DND-41 (cell line): Measurements from ENCODE around the gene AKT3.

ENCODE experiments used
- ATAC-seq: fragments of 200-7000 bp; cut with Tn5 transposase; 3 replicates; pipeline ENCODE4 v1.9.1; 2021; ENCODE audit warnings: low read depth; ENCODE audit not compliant: insufficient read depth
- DNase-seq: peaks from one replicate; pipeline ENCODE4 v3.0.0-alpha.2; 2020
- H2AFZ ChIP-seq: 2 replicates; pipeline ENCODE4 v1.6.0; 2012; ENCODE audit warnings: low read depth, low read length
- H3K27ac ChIP-seq: 2 replicates; pipeline ENCODE4 v1.5.1; 2012; ENCODE audit warnings: low read length, inconsistent platforms
- H3K27me3 ChIP-seq: fragments of 200-600 bp; sonication (generic); 2 replicates; pipeline ENCODE4 v1.6.0; 2012; ENCODE audit warnings: low read length, mild to moderate bottlenecking, inconsistent platforms; ENCODE audit not compliant: insufficient read depth, poor library complexity
- H3K36me3 ChIP-seq: 2 replicates; pipeline ENCODE4 v1.5.1; 2012; ENCODE audit warnings: low read length, inconsistent platforms; ENCODE audit not compliant: insufficient read depth
- H3K4me1 ChIP-seq: 2 replicates; pipeline ENCODE4 v1.5.1; 2012; ENCODE audit warnings: mild to moderate bottlenecking, low read length; ENCODE audit not compliant: insufficient read depth
- H3K4me2 ChIP-seq: 2 replicates; pipeline ENCODE4 v1.6.0; 2012; ENCODE audit warnings: mild to moderate bottlenecking, moderate library complexity, low read length, inconsistent platforms; ENCODE audit not compliant: insufficient read depth
- H3K4me3 ChIP-seq, 2 experiments: fragments of 200-600 bp in 1 of 2; shearing (Covaris generic) in 1 of 2; 2 replicates each; pipeline ENCODE4 v1.5.1; 2012 to 2016; ENCODE audit warnings: inconsistent platforms in 2 of 2, low read length in 2 of 2, mild to moderate bottlenecking in 2 of 2, low read depth in 1 of 2, moderate library complexity in 1 of 2
- H3K79me2 ChIP-seq: 2 replicates; pipeline ENCODE4 v1.6.0; 2012; ENCODE audit warnings: low read length, inconsistent platforms; ENCODE audit not compliant: insufficient read depth
- H3K9ac ChIP-seq: 2 replicates; pipeline ENCODE4 v1.6.0; 2012; ENCODE audit warnings: low read depth, mild to moderate bottlenecking, inconsistent platforms, low read length, moderate library complexity
- H3K9me3 ChIP-seq: 2 replicates; pipeline ENCODE4 v1.5.1; 2012; ENCODE audit warnings: low read length, moderate library complexity, mild to moderate bottlenecking, inconsistent platforms; ENCODE audit not compliant: insufficient read depth, severe bottlenecking
- H4K20me1 ChIP-seq: 2 replicates; pipeline ENCODE4 v1.6.0; 2012; ENCODE audit warnings: low read length; ENCODE audit not compliant: insufficient read depth
- EZH2 ChIP-seq: IDR thresholded peaks from 3 replicates; pipeline ENCODE4 v1.6.1; 2012; ENCODE audit warnings: borderline replicate concordance, low read depth, mild to moderate bottlenecking, moderate library complexity, low read length, inconsistent platforms; ENCODE audit not compliant: severe bottlenecking
- TF ChIP-seq, protein P1 (sequence below): IDR thresholded peaks from 2 replicates; pipeline ENCODE4 v1.5.1; 2012; ENCODE audit warnings: borderline replicate concordance, low read length, moderate library complexity, mild to moderate bottlenecking; ENCODE audit not compliant: poor library complexity, severe bottlenecking; ENCODE audit errors: extremely low read depth

Gene AKT3

DNA sequence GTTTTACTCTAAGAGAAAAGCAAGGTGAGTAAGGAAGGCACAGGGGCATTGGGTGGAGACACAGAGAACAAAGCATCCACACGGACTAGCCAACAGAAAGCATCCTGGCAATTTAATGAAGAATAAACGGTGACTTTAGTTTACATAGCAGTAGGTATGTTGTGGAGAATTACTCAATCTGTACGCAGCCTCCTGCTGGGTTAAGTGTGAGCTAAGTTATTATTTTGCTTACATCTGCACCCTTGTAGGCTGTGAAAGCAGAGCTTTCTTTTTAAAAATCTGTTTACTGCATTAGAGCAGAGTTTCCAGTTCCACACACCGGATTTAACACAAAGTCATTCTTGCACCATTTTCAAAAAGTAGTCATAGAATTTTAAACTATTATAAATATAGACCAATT is 144.5 kb downstream of the AKT3 start:
- Histone ChIP-seq H4K20me1 (no peaks in the 10 kb centered on the region), H2AFZ (no peak overlapping the region), H3K4me3 (no peak overlapping the region), H3K4me1 (no peaks in the 10 kb centered on the region), H3K27ac (no peak overlapping the region), H3K9me3 (no peaks in the 10 kb centered on the region), H3K36me3 (no peaks in the 10 kb centered on the region), H3K9ac (no peak overlapping the region), H3K79me2 (no peaks in the 10 kb centered on the region), H3K4me2 (no peak overlapping the region), H3K27me3 (no peaks in the 10 kb centered on the region)
- ATAC-seq (no peak), DNase-seq (no peak)
- no peak for TF ChIP-seq EZH2
- TF ChIP-seq, protein P1, sequence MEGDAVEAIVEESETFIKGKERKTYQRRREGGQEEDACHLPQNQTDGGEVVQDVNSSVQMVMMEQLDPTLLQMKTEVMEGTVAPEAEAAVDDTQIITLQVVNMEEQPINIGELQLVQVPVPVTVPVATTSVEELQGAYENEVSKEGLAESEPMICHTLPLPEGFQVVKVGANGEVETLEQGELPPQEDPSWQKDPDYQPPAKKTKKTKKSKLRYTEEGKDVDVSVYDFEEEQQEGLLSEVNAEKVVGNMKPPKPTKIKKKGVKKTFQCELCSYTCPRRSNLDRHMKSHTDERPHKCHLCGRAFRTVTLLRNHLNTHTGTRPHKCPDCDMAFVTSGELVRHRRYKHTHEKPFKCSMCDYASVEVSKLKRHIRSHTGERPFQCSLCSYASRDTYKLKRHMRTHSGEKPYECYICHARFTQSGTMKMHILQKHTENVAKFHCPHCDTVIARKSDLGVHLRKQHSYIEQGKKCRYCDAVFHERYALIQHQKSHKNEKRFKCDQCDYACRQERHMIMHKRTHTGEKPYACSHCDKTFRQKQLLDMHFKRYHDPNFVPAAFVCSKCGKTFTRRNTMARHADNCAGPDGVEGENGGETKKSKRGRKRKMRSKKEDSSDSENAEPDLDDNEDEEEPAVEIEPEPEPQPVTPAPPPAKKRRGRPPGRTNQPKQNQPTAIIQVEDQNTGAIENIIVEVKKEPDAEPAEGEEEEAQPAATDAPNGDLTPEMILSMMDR, result no peak

DNA sequence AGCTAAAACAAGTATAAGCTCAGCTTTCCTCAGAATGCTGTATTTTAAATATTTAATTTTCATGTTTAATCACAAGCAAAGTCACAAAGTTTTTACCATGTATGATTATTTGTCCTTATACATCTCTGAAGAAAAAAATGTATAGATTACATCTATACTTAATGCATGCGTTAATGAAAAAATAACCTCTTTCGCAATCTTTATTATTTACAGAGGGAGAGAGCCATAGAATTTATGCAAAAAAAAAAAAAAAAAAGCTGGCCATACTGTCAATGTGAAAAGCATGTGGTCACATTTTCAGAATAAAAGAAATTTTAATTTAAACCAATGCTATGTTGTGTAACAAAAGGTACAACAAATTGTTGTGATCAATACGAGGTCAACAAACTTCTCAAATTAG is 148.2 kb downstream of the AKT3 start:
- no peaks in the 10 kb centered on the region for H4K20me1 ChIP-seq
- H3K79me2 ChIP-seq, result no peaks in the 10 kb centered on the region

DNA sequence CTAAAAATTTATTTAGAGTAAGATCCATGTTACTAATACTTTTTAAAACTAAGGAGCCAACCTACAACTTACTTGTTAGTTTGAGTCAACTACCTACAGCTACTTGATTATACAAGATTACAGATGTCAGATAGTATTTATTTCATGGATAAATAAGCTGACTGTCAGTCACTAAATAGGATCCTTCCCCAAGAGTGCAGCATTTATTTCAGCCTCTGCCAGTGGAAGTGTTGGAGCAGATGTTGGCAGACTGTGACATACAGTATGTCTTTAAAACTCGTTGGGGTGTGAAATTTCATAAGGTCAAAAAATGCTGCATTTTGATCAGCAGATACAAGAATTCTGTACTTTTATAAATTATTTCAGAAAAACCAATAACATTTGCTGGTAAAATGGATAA is 156.2 kb downstream of the AKT3 start:
- no peaks in the 10 kb centered on the region for H3K9me3 ChIP-seq
- no peaks in the 10 kb centered on the region for H3K79me2 ChIP-seq
- H2AFZ ChIP-seq, result no peak overlapping the region
- DNase-seq (no peak), ATAC-seq (no peak)
- no peak overlapping the region for H3K4me3 ChIP-seq
- H3K4me1 ChIP-seq, result no peaks in the 10 kb centered on the region
- H3K36me3 ChIP-seq, result 0 out of 2 replicates have a peak, but pooled peaks cover 9% of the 10 kb centered on the region
- H3K9ac ChIP-seq, result no peak overlapping the region
- H3K4me2 ChIP-seq, result no peak overlapping the region
- TF ChIP-seq EZH2, result no peak
- TF ChIP-seq, protein P1, result no peak
- H3K27ac ChIP-seq, result no peak overlapping the region
- no peaks in the 10 kb centered on the region for H4K20me1 ChIP-seq
- no peaks in the 10 kb centered on the region for H3K27me3 ChIP-seq

More for the DNA sequence above, 148.2 kb downstream of the AKT3 start:
- no peak for TF ChIP-seq EZH2
- TF ChIP-seq, protein P1, result no peak
- H3K4me3 ChIP-seq, result no peak overlapping the region
- no peaks in the 10 kb centered on the region for H3K4me1 ChIP-seq
- no peaks in the 10 kb centered on the region for H3K27me3 ChIP-seq
- H3K27ac ChIP-seq, result no peak overlapping the region
- DNase-seq (no peak), ATAC-seq (no peak)
- H3K9ac ChIP-seq, result no peak overlapping the region
- no peak overlapping the region for H3K4me2 ChIP-seq
- H3K9me3 ChIP-seq, result no peaks in the 10 kb centered on the region
- H3K36me3 ChIP-seq, result no peaks in the 10 kb centered on the region
- H2AFZ ChIP-seq, result no peak overlapping the region

DNA sequence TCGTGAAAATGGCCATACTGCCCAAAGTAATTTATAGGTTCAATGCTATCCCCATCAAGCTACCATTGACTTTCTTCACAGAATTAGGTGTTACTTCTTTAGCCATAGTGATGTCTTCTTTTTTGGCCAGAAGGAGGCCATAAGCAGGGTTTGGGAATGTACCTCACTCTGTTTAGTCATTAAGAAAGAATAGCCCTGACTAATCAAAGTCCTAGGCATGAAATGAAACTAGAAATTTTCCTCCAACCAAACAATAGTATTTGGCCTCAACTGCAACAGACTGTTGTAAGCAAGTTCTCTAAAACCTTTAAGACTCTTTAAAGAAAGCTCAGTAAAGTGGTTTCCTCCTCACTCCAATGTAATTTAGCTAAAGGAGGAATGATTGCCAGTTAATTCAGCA is 163.9 kb downstream of the AKT3 start:
- no peak for ATAC-seq

More for the DNA sequence above, 163.9 kb downstream of the AKT3 start:
- 0 out of 2 replicates have a peak, but pooled peaks cover 3% of the 10 kb centered on the region for H3K36me3 ChIP-seq
- no peak overlapping the region for H3K4me2 ChIP-seq
- DNase-seq, result no peak
- no peaks in the 10 kb centered on the region for H3K9me3 ChIP-seq
- no peak overlapping the region for H3K9ac ChIP-seq
- H3K4me1 ChIP-seq, result no peaks in the 10 kb centered on the region
- no peak overlapping the region for H3K4me3 ChIP-seq
- H3K27ac ChIP-seq, result no peak overlapping the region
- no peaks in the 10 kb centered on the region for H3K79me2 ChIP-seq
- H2AFZ ChIP-seq, result no peak overlapping the region
- H3K27me3 ChIP-seq, result no peaks in the 10 kb centered on the region
- no peaks in the 10 kb centered on the region for H4K20me1 ChIP-seq
- TF ChIP-seq, protein P1, result no peak
- no peak for TF ChIP-seq EZH2
